ENCODE measurements around the gene PERM1. TPM values are rescaled to one million over a fixed set of nuclear protein-coding genes. Genes with fewer than 3 reads are reported as not detected.

The PERM1 gene
- total and polyA plus RNA-seq, 9 of the 15 experiments (the other 6 are each of a cell fraction or from before 2014, with no cell fraction given): not detected

- TF ChIP-seq ZNF407 (IDR thresholded peaks at IDR 0.05; ENCODE audit: low read depth): no peak
- TF ChIP-seq ZNF431 (CRISPR knock-in tag; IDR thresholded peaks at IDR 0.05): no peak
Measured at GRCh38 chr1:975896-976683, 5.8 kb downstream of the PERM1 start (continued).

All from K562 (cell line).